HG03108 (cell line): ENCODE data around the gene SEMA3D.

Source experiments
- ATAC-seq: cut with Tn5 transposase; IDR thresholded peaks from one replicate; pipeline ENCODE4 v1.9.1; 2021; ENCODE audit warnings: moderate library complexity; ENCODE audit not compliant: unreplicated experiment

Gene SEMA3D

GRCh38 chr7:85081846-85082245 is 105.0 kb downstream of the SEMA3D start:
- ATAC-seq, result no peak

GRCh38 chr7:85081392-85081791 is 105.5 kb downstream of the SEMA3D start:
- no peak for ATAC-seq

- no peak for ATAC-seq
These were observed 107.4 kb downstream of the SEMA3D start for GRCh38 chr7:85079434-85079833.

GRCh38 chr7:85078181-85078580 is 108.7 kb downstream of the SEMA3D start:
- ATAC-seq, result no peak

GRCh38 chr7:85075864-85076263 is 111.0 kb downstream of the SEMA3D start:
- ATAC-seq, result no peak

GRCh38 chr7:85074992-85075391 is 111.9 kb downstream of the SEMA3D start:
- ATAC-seq, result no peak

- no peak for ATAC-seq
These were observed 112.8 kb downstream of the SEMA3D start for GRCh38 chr7:85074016-85074415.

- ATAC-seq, result no peak
These were observed 115.8 kb downstream of the SEMA3D start for GRCh38 chr7:85070967-85071628.

- ATAC-seq, result no peak
These were observed 118.1 kb downstream of the SEMA3D start for GRCh38 chr7:85068799-85069198.

GRCh38 chr7:85067371-85067770 is 119.5 kb downstream of the SEMA3D start:
- no peak for ATAC-seq

- ATAC-seq, result no peak
These were observed 120.9 kb downstream of the SEMA3D start for GRCh38 chr7:85065888-85066485.

GRCh38 chr7:85065306-85065705 is 121.5 kb downstream of the SEMA3D start:
- no peak for ATAC-seq

GRCh38 chr7:85062651-85063050 is 124.2 kb downstream of the SEMA3D start:
- ATAC-seq, result no peak

- ATAC-seq, result no peak
These were observed 125.4 kb downstream of the SEMA3D start for GRCh38 chr7:85061456-85061855.

GRCh38 chr7:85060696-85061095 is 126.2 kb downstream of the SEMA3D start:
- ATAC-seq, result no peak

GRCh38 chr7:85055906-85056305 is 130.9 kb downstream of the SEMA3D start:
- no peak for ATAC-seq

GRCh38 chr7:85055196-85055595 is 131.7 kb downstream of the SEMA3D start:
- no peak for ATAC-seq

GRCh38 chr7:85054306-85054705 is 132.6 kb downstream of the SEMA3D start:
- no peak for ATAC-seq

GRCh38 chr7:85052894-85053293 is 134.0 kb downstream of the SEMA3D start:
- no peak for ATAC-seq

- no peak for ATAC-seq
These were observed 134.7 kb downstream of the SEMA3D start for GRCh38 chr7:85052056-85052737.

- ATAC-seq, result no peak
These were observed 140.3 kb downstream of the SEMA3D start for GRCh38 chr7:85046534-85046933.

- ATAC-seq, result no peak
These were observed 145.1 kb downstream of the SEMA3D start for GRCh38 chr7:85041605-85042216.
